T47D (cell line): ENCODE data around the gene SPDYE16.
A peak's percentile ranks its signal among the peaks of the same experiment; 100 is the strongest.
"Not testable (repeated sequence)": the region's sequence is repeated elsewhere in the genome, so short reads cannot be mapped to it uniquely, and the experiment has no call there.

Experiments
- DNase-seq, 2 experiments: peaks; one replicate each; pipeline versions ENCODE4 v3.0.0 to v3.0.0-alpha.2; 2011 to 2012; ENCODE audit warnings: low read depth in 1 of 2, low spot score in 1 of 2
- in situ Hi-C: cut with HindIII; loops from 2 replicates; pipeline ENCODE4 v1.10.0; 2016; ENCODE audit warnings: low sequenced_read_pairs, low pct_unique_long_range_greater_than_20kb

The SPDYE16 gene, protein sequence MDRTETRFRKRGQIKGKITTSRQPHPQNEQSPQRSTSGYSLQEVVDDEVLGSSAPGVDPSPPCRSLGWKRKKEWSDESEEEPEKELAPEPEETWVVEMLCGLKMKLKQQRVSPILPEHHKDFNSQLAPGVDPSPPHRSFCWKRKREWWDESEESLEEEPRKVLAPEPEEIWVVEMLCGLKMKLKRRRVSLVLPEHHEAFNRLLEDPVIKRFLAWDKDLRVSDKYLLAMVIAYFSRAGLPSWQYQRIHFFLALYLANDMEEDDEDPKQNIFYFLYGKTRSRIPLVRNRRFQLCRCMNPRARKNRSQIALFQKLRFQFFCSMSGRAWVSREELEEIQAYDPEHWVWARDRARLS

DNA sequence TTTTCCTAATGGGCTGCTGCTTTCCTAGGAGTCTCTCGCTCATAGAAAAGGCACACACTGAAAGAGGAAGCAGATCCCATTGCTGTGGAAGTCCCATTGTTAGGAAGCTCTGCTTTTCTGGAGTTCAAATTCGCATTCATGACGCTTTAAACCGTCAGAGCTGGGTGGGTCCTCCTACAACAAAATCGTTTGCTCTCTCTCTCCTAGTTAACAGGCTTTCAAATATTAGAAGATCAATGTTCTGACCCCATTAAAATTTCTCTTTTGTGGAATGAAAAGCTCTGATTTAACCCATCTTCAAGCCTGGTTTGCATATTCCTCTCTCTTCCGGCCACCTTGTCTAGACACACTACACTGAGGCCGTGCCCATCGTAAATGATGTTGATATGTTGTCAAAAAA is at the start of gene SPDYE16:
SPDYE16 (minus strand) TSS at position 101 of the 400 bp plus-strand sequence. CDS start 1,838 bp downstream, outside the sequence.
- in situ Hi-C loops = not testable (repeated sequence)

DNA sequence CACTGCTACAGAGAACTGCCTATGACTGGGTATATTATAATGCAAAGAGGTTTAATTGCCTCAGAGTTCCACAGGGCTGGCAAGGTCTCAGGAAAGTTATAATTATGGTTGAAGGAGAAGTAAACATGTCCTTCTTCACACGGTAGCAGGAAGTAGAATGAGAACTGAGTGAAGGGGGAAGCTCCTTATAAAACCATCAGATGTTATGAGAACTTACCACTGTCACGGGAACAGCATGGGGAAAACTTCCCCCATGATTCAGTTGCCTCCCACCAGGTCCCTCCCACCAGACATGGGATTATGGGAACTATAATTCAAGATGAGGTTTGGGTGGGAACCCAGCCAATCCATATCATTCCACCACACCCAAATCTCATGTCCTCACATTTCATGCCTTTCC is 49.6 kb upstream of the SPDYE16 start:
- in situ Hi-C loops, DNase-seq: not testable (repeated sequence)

More for the DNA sequence above, at the start of gene SPDYE16:
- not testable (repeated sequence) for DNase-seq

DNA sequence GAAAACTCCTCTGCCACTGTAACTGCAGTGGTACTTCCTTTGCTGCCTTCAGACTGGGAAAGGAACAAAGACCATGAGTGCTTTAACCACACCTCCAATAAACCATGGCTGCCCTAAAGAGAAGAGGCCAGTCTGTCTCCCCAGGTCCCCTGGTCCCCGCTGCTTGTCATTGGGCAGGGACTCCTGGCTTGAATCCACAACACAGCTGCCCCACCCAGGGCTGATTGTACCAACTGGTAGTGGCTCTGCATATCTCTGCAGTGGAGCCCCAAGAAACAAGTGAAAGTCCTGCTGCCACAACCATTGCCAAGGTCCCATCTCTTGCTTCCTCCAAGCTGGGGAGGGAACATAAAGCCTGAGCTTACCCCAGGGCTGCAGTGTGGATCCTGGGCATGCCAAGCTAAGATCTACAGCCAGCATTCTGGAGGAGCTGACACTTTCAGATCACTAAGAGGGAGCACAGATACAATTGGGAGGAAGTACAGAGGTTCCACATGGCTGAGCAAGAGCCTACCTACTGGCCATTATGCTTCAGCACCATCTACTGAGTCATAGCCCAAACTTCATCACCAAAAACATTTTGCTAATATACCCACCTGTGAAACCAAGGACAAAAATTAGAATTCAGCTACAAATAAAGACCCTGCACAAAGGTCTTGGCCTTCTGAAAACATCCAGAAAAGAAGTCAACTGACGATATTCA is 48.7 kb upstream of the SPDYE16 start:
- in situ Hi-C loops, DNase-seq: not testable (repeated sequence)

DNA sequence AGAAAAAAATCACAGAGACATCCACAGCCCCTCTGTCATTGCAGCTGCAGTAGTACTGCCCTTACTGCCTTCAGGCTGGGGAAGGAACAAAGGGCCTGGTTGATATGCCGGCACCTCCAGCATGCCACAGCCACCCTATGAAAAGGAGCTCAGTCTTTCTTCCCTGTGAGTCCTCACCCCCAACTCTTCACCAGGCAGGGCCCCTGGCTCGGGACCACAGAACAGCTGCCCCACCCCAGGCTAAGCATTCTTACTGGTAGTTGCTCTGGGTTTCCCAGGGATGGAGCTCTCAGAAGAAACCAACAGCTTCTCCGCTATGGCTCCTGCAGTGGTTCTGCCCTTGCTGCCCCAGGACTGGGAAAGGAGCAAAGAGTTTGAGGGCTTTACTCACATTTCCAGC is 47.9 kb upstream of the SPDYE16 start:
- DNase-seq, in situ Hi-C loops: not testable (repeated sequence)

DNA sequence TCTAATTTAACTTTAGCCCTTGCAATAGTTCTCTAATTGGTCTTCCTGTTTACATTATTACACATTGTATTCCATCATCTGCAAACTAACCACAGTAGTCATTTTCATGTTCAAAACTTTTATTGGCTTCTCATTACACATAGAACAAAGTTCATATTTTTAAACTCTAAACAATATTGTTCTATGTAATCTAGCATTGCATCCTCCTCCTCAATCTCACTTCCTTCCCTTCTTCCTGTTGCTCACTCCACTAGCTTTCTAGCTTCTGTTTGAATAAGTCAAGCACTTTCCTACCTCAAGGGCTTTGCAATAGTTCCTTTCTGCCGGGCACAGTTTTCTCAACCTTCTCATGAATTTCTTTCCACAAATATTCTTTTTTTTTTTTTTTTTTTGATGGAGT is 45.5 kb upstream of the SPDYE16 start:
- DNase-seq, in situ Hi-C loops: not testable (repeated sequence)

DNA sequence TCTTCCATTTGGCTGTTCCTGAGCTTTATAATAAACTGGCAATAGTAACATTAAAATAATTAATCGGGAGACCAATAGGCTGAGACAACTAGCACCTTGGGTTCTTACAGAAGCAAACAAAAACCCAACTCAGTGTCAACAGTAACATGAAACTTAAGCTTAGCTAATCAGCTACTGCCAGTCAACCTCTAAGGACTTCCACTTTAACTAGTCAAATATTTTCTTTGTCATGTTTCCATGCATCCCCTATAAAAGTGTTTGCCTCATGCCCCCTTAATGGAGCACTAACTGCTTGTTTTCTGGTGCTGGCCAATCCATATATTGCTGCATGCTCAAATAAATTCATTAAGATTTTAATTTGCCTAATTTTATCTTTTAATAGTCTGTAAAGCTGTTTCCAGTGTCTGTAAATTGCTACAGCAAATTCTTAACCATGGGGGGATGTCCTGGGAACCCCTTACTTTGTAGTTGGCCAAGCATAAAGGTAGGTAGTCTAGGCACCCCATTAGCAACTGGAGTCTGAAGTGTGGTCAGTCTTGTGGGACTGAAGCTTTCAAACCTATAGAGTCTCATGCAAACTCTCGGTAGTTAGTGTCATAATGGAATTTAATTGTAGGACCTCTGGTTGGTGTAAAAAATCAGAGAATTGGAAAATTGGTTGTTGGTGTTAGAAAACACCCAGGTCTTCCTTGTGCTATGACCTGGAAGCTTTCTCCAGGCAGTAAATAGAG is 43.7 kb upstream of the SPDYE16 start:
- in situ Hi-C loops, DNase-seq: not testable (repeated sequence)

DNA sequence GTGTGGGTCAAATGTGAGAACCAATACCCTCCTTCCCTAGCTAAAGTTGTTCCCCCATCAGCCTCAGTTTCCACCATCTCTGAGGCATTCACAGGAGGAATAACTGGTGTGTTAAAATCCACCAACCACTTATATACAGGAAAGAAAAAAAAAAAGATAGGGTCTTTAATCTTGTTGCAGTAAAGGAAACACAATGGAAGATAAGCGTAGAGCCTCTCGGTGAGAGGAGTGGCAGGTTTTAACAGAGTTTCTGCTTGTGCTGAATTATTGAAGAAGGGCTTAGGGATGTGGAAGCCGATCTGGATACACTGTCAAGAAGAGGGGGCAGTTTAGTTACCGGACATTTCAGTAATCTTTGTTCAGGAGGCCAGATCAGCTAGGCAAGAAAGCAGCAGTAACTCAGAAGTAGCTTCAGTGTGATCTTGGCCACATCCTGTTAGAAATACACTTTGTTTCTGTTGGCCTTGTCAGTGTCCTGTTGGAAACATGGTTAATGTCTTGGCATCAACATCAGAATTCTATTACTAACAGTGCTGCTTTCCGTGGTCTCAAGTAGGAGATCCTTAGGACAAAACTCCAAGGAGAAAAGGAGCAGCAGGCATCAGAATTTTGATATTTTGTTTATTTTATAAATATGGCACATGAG is 40.7 kb upstream of the SPDYE16 start:
- DNase-seq, in situ Hi-C loops: not testable (repeated sequence)

DNA sequence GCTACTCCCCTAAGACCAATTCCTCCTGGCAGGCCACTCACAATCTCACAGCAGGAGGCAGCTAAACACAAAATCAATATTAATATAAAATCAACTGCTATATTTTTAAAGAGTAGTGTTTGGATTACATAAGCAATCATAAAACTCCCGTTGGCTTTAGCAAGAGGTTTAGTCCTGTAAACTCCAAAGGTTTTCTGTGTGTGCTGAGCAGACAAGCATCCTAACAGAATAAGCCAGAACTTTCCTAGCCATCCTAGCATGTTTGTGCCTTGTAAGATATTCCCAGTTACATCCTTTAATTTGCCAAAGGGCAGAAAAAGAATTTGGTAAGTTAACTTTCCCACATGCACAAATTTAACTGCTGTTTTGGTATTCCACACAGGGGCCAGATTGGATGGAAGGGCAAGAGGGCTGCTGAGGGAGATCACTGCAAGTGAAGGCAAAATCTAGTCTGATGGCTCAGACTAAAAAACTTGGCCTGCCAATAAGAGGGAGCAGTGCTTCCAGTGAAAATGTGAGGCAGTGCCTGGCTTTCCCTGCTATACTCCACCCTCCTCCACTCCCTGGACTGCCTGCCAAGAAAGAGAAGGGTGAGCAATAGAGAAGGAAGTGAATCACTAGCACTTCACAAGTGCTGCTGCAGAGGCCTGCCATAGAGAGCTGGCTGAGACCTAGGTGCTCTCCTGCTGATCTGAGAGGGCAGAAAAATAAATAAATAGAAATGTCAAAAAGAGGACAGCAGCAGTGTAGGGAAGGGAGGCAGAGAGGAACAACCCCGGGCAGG is 39.9 kb upstream of the SPDYE16 start:
- peak in 1 of 2 experiments; percentile 42 for DNase-seq
- in situ Hi-C loops = not testable (repeated sequence)

DNA sequence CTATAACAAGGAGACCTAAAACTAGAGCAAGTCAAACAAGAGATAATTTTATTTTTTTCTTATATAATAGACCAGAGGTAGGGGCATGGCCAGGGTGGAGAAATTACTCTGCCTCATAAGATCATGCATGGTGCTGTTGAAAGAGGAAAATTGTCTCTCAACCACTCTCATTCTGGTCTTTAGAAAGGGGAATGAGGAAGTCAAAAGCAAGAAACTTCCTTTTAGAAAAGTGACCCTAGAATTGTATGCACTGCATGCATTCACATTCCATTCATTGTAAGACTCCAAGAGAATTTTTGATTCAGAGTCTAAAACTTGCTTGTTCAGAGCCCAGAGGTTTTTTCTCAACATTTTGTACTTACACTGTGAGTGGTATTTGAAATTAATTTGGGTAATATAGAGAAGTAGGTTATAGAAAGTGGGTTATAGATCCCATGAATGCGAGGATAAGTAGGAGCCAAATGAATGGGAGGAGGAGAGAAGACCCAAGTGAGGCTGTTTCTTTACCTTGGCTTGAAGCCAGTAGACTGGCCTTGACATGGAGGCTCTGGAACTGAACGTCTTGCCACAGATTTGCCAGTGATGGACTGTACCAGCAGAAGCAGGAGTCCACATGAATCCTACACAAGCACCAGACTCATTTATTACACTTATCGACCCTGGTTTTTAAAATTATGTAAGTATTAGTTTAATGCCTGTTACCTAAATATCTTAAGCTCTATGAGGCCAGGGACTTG is 33.0 kb upstream of the SPDYE16 start:
- DNase-seq = peak in 1 of 2 experiments; percentile 61
- in situ Hi-C loops = not testable (repeated sequence)

DNA sequence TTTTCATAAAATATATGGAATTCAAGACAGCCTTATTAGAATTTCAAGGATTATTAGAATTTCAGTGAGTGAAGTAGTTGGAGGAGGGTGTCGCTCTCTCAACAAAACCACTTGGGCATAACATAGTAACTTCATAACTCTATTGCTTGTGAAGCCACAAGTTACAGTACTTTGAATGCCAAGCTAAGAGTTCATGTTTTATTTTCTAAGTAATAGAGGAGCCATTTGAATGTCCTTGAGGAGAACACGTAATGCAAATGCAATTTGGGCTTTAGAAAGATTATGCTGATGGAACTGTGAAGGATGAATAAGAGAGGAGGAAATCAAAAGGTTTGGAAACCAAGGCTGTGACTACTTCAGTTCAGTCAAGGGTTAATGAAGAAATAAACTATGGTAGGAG is 32.3 kb upstream of the SPDYE16 start:
- DNase-seq, in situ Hi-C loops: not testable (repeated sequence)

DNA sequence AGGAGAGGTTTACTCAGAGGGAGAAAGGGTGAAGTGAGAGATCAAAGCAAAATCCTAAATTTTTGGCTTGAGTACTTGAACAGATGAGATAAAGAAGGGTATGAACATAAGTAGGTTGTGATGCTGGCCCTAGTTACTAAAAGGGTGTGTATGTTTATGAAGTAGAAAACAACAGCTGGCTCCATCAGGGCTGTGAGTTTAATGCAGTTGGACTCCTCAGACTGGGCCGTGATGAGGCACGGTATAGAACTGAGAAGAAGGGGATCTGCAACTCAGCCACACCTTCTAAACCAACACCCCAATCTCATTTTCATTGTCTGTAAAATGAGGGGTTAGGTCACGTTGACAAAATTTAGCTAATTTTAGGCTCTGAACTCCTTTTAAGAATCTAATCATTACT is 29.2 kb upstream of the SPDYE16 start:
- DNase-seq, in situ Hi-C loops: not testable (repeated sequence)

DNA sequence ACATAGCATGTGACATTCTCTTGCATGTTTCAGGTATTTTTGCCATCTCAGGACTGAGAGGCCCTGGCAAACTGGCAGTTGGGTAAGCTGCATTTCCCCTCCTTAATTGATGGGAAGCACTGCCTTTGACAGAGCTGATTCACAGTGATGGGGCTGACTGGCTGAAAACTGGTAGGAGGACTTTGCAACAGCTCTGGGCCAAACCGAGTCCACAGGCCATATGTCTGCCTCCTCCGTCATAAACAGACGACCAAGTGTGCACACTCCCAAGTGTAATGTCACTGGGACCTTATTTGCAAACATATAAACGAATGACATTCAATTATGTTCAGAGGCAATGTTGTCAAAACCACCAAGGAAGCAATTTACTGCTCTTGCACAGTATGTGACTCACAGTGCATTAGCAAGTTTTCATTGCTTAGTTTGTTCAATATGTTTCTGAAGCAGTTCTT is 27.3 kb upstream of the SPDYE16 start:
- in situ Hi-C loops, DNase-seq: not testable (repeated sequence)

DNA sequence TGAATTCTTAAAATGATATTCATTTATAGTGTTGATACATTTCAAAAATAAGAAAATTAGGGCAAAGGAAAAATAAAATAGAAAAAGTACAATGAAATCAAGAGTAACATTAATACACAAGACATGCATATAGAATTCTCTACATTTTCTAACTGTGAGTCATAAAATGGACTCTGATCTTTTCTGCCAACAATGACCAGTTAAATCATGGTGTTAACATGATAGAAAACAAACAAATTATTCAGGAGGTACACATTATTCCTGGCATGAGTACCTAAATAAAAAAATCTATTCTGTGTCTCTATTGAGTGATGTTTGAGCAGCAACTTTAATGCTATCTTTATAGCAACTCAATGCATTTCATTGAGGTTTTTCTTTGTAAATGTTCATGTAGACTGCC is 25.6 kb upstream of the SPDYE16 start:
- in situ Hi-C loops = not testable (repeated sequence)
- DNase-seq = peak in 1 of 2 experiments; percentile 7

DNA sequence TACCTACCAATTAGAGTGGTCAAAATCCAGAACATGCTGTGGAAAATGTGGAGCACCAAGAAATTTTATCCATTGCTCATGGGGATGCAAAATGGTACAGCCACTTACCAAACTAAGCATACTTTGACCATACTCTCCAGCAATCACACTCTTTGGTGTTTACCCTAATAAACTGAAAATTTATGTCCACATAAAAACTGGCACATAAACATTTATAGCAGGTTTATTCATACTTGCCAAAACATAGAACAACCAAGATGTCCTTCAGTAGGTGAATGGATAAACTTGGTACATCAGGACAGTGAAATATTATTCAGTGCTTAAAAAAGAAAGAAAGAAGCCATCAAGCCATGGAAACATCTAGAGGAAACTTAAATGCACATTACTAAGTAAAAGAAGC is 24.7 kb upstream of the SPDYE16 start:
- DNase-seq, in situ Hi-C loops: not testable (repeated sequence)

DNA sequence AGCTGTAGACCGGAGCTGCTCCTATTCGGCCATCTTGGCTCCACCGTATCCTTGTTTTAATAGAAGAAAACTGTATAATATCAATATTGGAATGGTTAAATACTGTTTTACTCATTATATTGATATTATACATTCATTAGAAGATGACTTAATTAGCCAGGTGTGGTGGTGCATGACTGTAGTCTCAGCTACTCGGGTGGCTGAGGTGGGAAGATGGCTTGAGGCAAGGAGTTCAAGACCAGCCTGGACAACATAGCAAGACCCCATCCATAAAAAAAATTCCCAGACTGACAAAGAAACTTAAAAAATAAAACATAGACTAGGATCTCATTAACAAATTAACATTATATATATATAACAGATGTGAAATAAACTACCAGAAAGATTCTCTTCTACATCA is 24.2 kb upstream of the SPDYE16 start:
- in situ Hi-C loops, DNase-seq: not testable (repeated sequence)

DNA sequence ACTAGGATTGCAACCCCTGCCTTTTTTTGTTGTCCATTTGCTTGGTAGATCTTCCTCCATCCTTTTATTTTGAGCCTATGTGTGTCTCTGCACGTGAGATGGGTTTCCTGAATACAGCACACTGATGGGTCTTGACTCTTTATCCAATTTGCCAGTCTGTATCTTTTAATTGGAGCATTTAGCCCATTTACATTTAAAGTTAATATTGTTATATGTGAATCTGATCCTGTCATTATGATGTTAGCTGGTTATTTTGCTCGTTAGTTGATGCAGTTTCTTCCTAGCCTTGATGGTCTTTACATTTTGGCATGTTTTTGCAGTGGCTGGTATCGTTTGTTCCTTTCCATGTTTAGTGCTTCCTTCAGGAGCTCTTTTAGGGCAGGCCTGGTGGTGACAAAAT is 21.9 kb upstream of the SPDYE16 start:
- DNase-seq, in situ Hi-C loops: not testable (repeated sequence)
